Measurements from ENCODE around the gene STUM. TPM values are rescaled to one million over a fixed set of nuclear protein-coding genes. Genes with fewer than 3 reads are reported as not detected.

Gene STUM
- total RNA-seq, 1 donor from 2014 or later = 0.85 TPM

GRCh38 chr1:226568975-226569741 lies 20.6 kb downstream of the STUM start:
- intact Hi-C loops (cut with micrococcal nuclease) = no loop called here
- Histone ChIP-seq H3K36me3 (no peaks in the 10 kb centered on the region), H3K27me3 (ENCODE audit: low read depth) (no peaks in the 10 kb centered on the region), H3K27ac (replicated peaks) (no peak overlapping the region), H3K4me1 (peaks cover 13% of the 10 kb centered on the region), H3K4me3 (no peak overlapping the region), H3K9me3 (replicated peaks) (no peaks in the 10 kb centered on the region)
- DNase-seq = no peak
- TF ChIP-seq CTCF (IDR thresholded peaks at IDR 0.05; ENCODE audit: borderline replicate concordance) = no peak

GRCh38 chr1:226569879-226570547 lies 21.4 kb downstream of the STUM start:
- no peak for TF ChIP-seq CTCF (IDR thresholded peaks at IDR 0.05; ENCODE audit: borderline replicate concordance)
- peaks cover 17% of the 10 kb centered on the region for H3K4me1 ChIP-seq
- H3K27ac ChIP-seq (replicated peaks) = no peak overlapping the region
- no peaks in the 10 kb centered on the region for H3K9me3 ChIP-seq (replicated peaks)
- no peaks in the 10 kb centered on the region for H3K27me3 ChIP-seq (ENCODE audit: low read depth)
- no peak overlapping the region for H3K4me3 ChIP-seq
- DNase-seq = no peak
- intact Hi-C loops (cut with micrococcal nuclease) = no loop called here
- H3K36me3 ChIP-seq = no peaks in the 10 kb centered on the region

- Histone ChIP-seq H3K27ac (replicated peaks) (no peak overlapping the region), H3K4me3 (no peak overlapping the region), H3K27me3 (ENCODE audit: low read depth) (no peaks in the 10 kb centered on the region), H3K36me3 (no peaks in the 10 kb centered on the region), H3K9me3 (replicated peaks) (no peaks in the 10 kb centered on the region), H3K4me1 (peaks cover 20% of the 10 kb centered on the region)
- DNase-seq = no peak
- no peak for TF ChIP-seq CTCF (IDR thresholded peaks at IDR 0.05; ENCODE audit: borderline replicate concordance)
- intact Hi-C loops (cut with micrococcal nuclease) = no loop called here
These were observed 23.3 kb downstream of the STUM start for GRCh38 chr1:226571893-226572292.

GRCh38 chr1:226572325-226572726 lies 23.8 kb downstream of the STUM start:
- H3K36me3 ChIP-seq = no peaks in the 10 kb centered on the region
- no peak overlapping the region for H3K4me3 ChIP-seq
- no peak for TF ChIP-seq CTCF (IDR thresholded peaks at IDR 0.05; ENCODE audit: borderline replicate concordance)
- no peak for DNase-seq
- peaks cover 20% of the 10 kb centered on the region for H3K4me1 ChIP-seq
- H3K27me3 ChIP-seq (ENCODE audit: low read depth) = no peaks in the 10 kb centered on the region
- no peaks in the 10 kb centered on the region for H3K9me3 ChIP-seq (replicated peaks)
- intact Hi-C loops (cut with micrococcal nuclease) = no loop called here
- no peak overlapping the region for H3K27ac ChIP-seq (replicated peaks)

GRCh38 chr1:226574044-226574443 lies 25.5 kb downstream of the STUM start:
- H3K9me3 ChIP-seq (replicated peaks) = no peaks in the 10 kb centered on the region
- H3K27ac ChIP-seq (replicated peaks) = no peak overlapping the region
- no peak overlapping the region for H3K4me3 ChIP-seq
- peaks cover 7% of the 10 kb centered on the region for H3K4me1 ChIP-seq
- no peak for DNase-seq
- intact Hi-C loops (cut with micrococcal nuclease) = no loop called here
- no peaks in the 10 kb centered on the region for H3K27me3 ChIP-seq (ENCODE audit: low read depth)
- no peaks in the 10 kb centered on the region for H3K36me3 ChIP-seq
- TF ChIP-seq CTCF (IDR thresholded peaks at IDR 0.05; ENCODE audit: borderline replicate concordance) = no peak
